Measurements from ENCODE around the gene RNF43. TPM values are rescaled to one million over a fixed set of nuclear protein-coding genes. Genes with fewer than 3 reads are reported as not detected.

Gene RNF43
- total RNA-seq: under 1 TPM; 0.38 to 0.91 TPM

DNA sequence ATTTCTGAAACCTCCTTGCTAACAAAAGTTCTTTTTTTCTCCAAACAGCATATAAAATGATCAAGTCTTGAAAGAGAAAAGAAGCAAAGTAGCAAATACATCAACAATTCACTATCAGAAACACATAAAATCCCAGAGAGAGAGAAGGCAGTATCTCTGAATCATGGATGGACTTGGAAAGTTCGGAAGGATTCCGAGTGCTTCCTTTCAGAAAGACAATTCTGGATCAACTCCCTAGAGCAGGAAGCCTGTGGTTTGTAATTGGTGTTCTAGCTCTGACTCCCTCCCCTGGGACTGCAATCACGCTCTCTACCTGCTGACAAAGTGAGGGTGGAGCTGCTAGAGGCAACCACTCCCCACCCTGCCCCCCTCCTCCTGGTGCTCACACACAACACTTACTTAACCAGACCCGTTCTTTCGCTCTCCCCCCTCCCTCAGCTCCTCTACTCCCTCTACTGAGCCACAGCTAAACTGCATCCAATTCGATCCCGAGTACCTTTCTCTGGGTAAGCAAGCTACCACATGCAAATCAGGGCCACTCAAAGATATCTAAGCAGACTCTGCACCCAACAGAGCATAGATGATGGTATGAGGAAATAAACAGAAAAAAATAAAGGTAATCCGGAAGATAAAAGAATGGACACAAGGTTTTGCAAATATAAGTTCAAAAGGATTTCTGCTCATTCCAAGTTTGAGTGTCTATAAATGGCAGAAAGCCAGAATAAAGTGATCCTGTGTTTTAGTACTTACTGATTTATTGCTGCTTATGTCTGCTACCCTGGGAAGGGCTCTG lies at the start of gene RNF43:
Gene RNF43, minus strand, starts transcription at position 235 of the 793 bp plus-strand sequence. CDS start 1,957 bp downstream, outside the sequence.
- Mint-ChIP-seq H3K4me3 (peak within 1 kb of the TSS; percentile 41), H3K27me3 (ENCODE audit: low read depth) (no peaks in the 10 kb centered on the region), H3K4me1 (ENCODE audit: low read depth) (peaks cover 18% of the 10 kb centered on the region), H3K9me3 (no peaks in the 10 kb centered on the region), H3K27ac (peak within 1 kb of the TSS; percentile 18), H3K36me3 (ENCODE audit: low read depth) (no peaks in the 10 kb centered on the region)
- intact Hi-C loops (cut with micrococcal nuclease): loop anchor here (1.0 to 5.0 kb wide), 6 partner anchors 65 to 169 kb away; partner anchors contain the start of genes HSF5 and SUPT4H1
- CTCF ChIA-PET: interaction anchor here (0.6 to 5.8 kb wide), 34 partner anchors 9 to 324 kb away, joined by 3 to 70 read pairs (median 5); partner anchors contain the start of genes HSF5 and SUPT4H1
- DNase-seq: peak; percentile 95

- Mint-ChIP-seq H3K27me3 (ENCODE audit: low read depth) (no peaks in the 10 kb centered on the region), H3K9me3 (no peaks in the 10 kb centered on the region), H3K27ac (no peak overlapping the region), H3K4me3 (no peak overlapping the region), H3K36me3 (ENCODE audit: low read depth) (peaks cover 2% of the 10 kb centered on the region), H3K4me1 (ENCODE audit: low read depth) (no peaks in the 10 kb centered on the region)
- intact Hi-C loops (cut with micrococcal nuclease): no loop called here
- no peak for DNase-seq
- CTCF ChIA-PET: interaction anchor here (1.4 kb wide), 1 partner anchor 38 kb away, joined by 3 read pairs; the partner anchor contains the start of gene RNF43
Observed at GRCh38 chr17:58455491-58455890, 38.2 kb upstream of the RNF43 start.

DNA sequence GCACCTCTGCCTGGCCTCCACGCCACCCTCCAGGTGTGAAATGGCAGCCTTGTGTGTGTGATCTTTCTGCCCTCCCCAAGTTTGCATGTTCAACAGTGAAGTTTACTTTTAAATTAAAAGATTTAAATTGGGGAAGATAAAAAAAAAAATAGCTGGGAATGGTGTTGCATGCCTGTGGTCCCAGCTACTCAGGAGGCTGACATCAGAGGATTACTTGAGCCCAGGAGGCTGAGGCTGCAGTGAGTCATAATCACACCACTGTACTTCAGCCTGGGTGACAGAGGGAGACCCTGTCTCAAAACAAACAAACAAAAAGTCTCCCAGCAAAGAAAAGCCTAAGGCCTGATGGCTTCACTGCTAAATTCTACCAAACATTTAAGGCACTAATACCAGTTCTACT lies 35.4 kb upstream of the RNF43 start:
- no peaks in the 10 kb centered on the region for H3K27me3 Mint-ChIP-seq (ENCODE audit: low read depth)
- H3K4me3 Mint-ChIP-seq: no peak overlapping the region
- DNase-seq: no peak
- intact Hi-C loops (cut with micrococcal nuclease): no loop called here
- no peaks in the 10 kb centered on the region for H3K9me3 Mint-ChIP-seq
- no peak overlapping the region for H3K27ac Mint-ChIP-seq
- H3K36me3 Mint-ChIP-seq (ENCODE audit: low read depth): peaks cover 4% of the 10 kb centered on the region
- no peaks in the 10 kb centered on the region for H3K4me1 Mint-ChIP-seq (ENCODE audit: low read depth)
- CTCF ChIA-PET: no interaction called here

DNA sequence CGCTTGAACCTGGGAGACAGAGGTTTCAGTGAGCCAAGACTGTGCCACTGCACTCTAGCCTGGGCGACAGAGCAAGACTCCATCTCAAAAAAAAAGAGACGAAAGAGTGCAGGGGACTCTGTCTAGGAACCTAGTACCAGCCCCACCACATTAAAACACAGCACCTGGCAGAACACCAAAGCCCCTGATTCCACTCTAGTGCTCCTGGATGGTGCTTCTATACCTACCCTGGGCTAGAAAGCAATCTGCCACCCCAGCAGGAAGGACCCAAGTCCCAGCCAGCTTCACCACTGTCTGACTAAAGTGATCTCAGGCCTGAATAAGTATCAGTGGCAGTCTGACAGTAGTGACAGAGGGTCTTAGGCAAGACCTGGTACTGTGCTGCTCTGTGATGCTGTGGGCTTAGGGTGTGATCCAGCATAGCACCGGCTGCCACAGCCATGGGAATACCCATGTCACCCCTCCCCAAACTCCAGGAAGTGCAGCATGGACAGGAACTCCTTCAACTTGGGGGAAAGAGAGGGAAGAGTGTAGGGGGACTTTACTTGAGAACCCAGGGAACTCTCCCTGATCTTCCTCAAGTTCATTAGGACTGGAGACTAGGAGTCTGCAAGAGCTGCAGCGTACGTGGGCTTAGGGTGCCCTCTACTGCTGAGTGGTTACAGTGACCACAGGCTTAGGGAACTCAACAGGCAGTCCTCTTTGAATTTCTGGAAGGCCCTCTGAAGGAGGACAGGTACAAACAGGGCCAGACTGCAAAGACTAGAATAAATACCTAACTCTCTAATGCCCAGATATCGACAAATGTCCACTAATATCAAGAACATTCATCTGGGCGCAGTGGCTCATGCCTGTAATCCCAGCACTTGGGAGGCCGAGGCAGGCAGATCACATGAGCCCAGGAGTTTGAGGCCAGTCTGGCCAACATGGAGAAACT lies 30.0 kb upstream of the RNF43 start:
- peak; percentile 86 for DNase-seq
- no peak overlapping the region for H3K4me3 Mint-ChIP-seq
- no peaks in the 10 kb centered on the region for H3K9me3 Mint-ChIP-seq
- peaks cover 3% of the 10 kb centered on the region for H3K36me3 Mint-ChIP-seq (ENCODE audit: low read depth)
- no peak overlapping the region for H3K27ac Mint-ChIP-seq
- H3K27me3 Mint-ChIP-seq (ENCODE audit: low read depth): no peaks in the 10 kb centered on the region
- intact Hi-C loops (cut with micrococcal nuclease): loop anchor here (1.0 to 5.0 kb wide), 5 partner anchors 130 to 245 kb away; no protein-coding TSS in a partner anchor
- CTCF ChIA-PET: interaction anchor here (1.0 to 3.5 kb wide), 8 partner anchors 8 to 198 kb away, joined by 3 to 36 read pairs (median 5); no protein-coding TSS in a partner anchor
- peaks cover 1% of the 10 kb centered on the region for H3K4me1 Mint-ChIP-seq (ENCODE audit: low read depth)

- intact Hi-C loops (cut with micrococcal nuclease): loop anchor here (5.0 kb wide), 1 partner anchor 244 kb away; no protein-coding TSS in a partner anchor
- no peak overlapping the region for H3K27ac Mint-ChIP-seq
- no peak for DNase-seq
- peaks cover 3% of the 10 kb centered on the region for H3K36me3 Mint-ChIP-seq (ENCODE audit: low read depth)
- H3K4me3 Mint-ChIP-seq: no peak overlapping the region
- no peaks in the 10 kb centered on the region for H3K9me3 Mint-ChIP-seq
- CTCF ChIA-PET: interaction anchor here (0.8 to 3.5 kb wide), 4 partner anchors 128 to 196 kb away, joined by 3 to 36 read pairs (median 11); no protein-coding TSS in a partner anchor
- no peaks in the 10 kb centered on the region for H3K27me3 Mint-ChIP-seq (ENCODE audit: low read depth)
- H3K4me1 Mint-ChIP-seq (ENCODE audit: low read depth): peaks cover 1% of the 10 kb centered on the region
Observed at GRCh38 chr17:58446086-58446485, 28.8 kb upstream of the RNF43 start.

DNA sequence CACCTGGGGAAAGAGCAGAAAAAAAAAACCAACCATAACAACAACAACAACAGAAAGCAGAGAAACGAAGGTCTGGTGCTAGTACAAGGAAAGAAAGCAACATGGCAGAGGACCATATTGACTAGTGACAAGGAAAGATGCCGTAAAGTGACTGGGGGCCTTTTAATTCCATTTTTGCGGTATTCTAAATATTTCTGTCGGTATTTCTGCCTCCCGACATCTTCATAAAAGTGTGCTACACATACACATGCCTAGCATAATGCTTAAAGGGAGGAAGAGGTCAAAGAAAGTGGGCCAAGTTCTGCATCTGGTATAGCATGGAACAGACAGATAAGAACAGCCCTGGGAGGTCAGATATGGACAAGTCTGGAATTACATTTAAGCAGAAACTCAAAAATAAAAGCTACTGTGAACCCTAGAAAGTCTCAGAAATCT lies 19.5 kb upstream of the RNF43 start:
- Mint-ChIP-seq H3K36me3 (ENCODE audit: low read depth) (no peaks in the 10 kb centered on the region), H3K27ac (no peak overlapping the region), H3K4me3 (no peak overlapping the region), H3K4me1 (ENCODE audit: low read depth) (no peaks in the 10 kb centered on the region), H3K9me3 (no peaks in the 10 kb centered on the region), H3K27me3 (ENCODE audit: low read depth) (no peaks in the 10 kb centered on the region)
- CTCF ChIA-PET: interaction anchor here (0.7 kb wide), 1 partner anchor 120 kb away, joined by 3 read pairs; no protein-coding TSS in a partner anchor
- intact Hi-C loops (cut with micrococcal nuclease): no loop called here
- DNase-seq: no peak

DNA sequence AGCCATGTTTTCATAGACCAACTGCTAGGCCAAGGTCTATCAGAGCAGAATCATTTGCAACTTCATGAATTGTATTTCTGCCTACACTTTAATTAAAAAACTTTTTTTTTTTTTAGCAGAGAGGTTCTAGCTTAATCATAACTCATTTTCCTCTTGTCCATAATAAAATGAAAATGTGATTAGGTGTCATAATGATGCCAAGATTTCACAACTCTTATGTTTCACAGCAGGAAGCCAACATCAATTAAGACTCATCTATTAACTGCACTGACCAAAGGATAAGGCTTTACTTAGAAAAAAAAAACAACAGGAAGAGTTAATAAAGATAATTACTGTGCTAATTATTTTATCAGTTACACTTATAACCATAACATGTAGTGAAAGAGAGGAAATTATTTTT lies 18.9 kb upstream of the RNF43 start:
- intact Hi-C loops (cut with micrococcal nuclease): no loop called here
- DNase-seq: no peak
- H3K27me3 Mint-ChIP-seq (ENCODE audit: low read depth): no peaks in the 10 kb centered on the region
- no peak overlapping the region for H3K4me3 Mint-ChIP-seq
- no peaks in the 10 kb centered on the region for H3K36me3 Mint-ChIP-seq (ENCODE audit: low read depth)
- CTCF ChIA-PET: interaction anchor here (1.9 kb wide), 1 partner anchor 19 kb away, joined by 5 read pairs; the partner anchor contains the start of gene RNF43
- H3K27ac Mint-ChIP-seq: no peak overlapping the region
- H3K4me1 Mint-ChIP-seq (ENCODE audit: low read depth): no peaks in the 10 kb centered on the region
- H3K9me3 Mint-ChIP-seq: no peaks in the 10 kb centered on the region

DNA sequence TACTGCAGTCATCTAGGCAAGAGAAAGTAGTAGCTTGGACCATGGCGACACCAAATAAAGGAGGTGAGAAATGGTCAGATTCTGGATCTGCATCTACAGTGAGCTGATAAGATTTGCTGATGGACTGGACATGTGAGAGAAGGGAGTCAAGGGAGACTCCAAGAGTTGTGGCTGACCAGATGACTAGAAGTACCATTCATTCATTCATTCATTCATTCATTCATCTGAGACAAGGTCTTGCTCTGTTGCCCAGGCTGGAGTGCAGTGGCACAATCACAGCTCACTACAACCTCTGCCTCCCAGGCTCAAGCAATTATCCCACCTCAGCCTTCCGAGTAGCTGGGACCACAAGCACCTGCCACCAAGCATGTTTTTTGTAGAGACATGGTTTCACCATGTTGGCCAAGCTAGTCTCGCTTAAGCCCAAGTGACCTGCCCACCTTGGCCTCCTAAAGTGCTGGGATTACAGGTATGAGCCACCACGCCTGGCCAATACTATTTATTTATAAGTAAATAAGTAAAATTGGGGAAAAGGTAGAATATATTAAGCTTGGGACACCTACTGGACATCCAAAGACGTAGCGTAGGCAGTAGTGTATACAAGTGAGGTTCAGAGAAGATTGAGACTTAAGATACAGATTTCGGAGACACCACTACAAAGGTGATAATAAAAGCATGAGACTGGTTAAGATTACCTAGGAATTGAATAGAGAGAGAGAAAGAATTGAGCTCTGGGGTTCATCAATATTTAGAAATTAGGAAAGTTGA lies 15.7 kb upstream of the RNF43 start:
- peaks cover 5% of the 10 kb centered on the region for H3K36me3 Mint-ChIP-seq (ENCODE audit: low read depth)
- no peaks in the 10 kb centered on the region for H3K4me1 Mint-ChIP-seq (ENCODE audit: low read depth)
- H3K27ac Mint-ChIP-seq: no peak overlapping the region
- H3K9me3 Mint-ChIP-seq: no peaks in the 10 kb centered on the region
- CTCF ChIA-PET: interaction anchor here (1.6 to 2.7 kb wide), 2 partner anchors 15 to 116 kb away, joined by 9 to 12 read pairs; partner anchors contain the start of gene RNF43
- no peaks in the 10 kb centered on the region for H3K27me3 Mint-ChIP-seq (ENCODE audit: low read depth)
- no peak for DNase-seq
- intact Hi-C loops (cut with micrococcal nuclease): no loop called here
- H3K4me3 Mint-ChIP-seq: no peak overlapping the region

- H3K4me1 Mint-ChIP-seq (ENCODE audit: low read depth): no peaks in the 10 kb centered on the region
- no peak overlapping the region for H3K27ac Mint-ChIP-seq
- H3K4me3 Mint-ChIP-seq: no peak overlapping the region
- DNase-seq: no peak
- no peaks in the 10 kb centered on the region for H3K27me3 Mint-ChIP-seq (ENCODE audit: low read depth)
- intact Hi-C loops (cut with micrococcal nuclease): no loop called here
- no peaks in the 10 kb centered on the region for H3K9me3 Mint-ChIP-seq
- peaks cover 5% of the 10 kb centered on the region for H3K36me3 Mint-ChIP-seq (ENCODE audit: low read depth)
- CTCF ChIA-PET: interaction anchor here (1.2 to 2.9 kb wide), 2 partner anchors 110 to 123 kb away, joined by 4 to 15 read pairs; no protein-coding TSS in a partner anchor
Observed at GRCh38 chr17:58427807-58428206, 10.5 kb upstream of the RNF43 start.

- intact Hi-C loops (cut with micrococcal nuclease): no loop called here
- DNase-seq: no peak
- Mint-ChIP-seq H3K27me3 (ENCODE audit: low read depth) (no peaks in the 10 kb centered on the region), H3K36me3 (ENCODE audit: low read depth) (no peaks in the 10 kb centered on the region), H3K27ac (no peak overlapping the region), H3K9me3 (no peaks in the 10 kb centered on the region), H3K4me1 (ENCODE audit: low read depth) (peaks cover 13% of the 10 kb centered on the region), H3K4me3 (no peak overlapping the region)
- CTCF ChIA-PET: interaction anchor here (1.9 to 2.7 kb wide), 2 partner anchors 105 to 172 kb away, joined by 7 to 9 read pairs; no protein-coding TSS in a partner anchor
Observed at GRCh38 chr17:58421711-58422110, 4.4 kb upstream of the RNF43 start.

DNA sequence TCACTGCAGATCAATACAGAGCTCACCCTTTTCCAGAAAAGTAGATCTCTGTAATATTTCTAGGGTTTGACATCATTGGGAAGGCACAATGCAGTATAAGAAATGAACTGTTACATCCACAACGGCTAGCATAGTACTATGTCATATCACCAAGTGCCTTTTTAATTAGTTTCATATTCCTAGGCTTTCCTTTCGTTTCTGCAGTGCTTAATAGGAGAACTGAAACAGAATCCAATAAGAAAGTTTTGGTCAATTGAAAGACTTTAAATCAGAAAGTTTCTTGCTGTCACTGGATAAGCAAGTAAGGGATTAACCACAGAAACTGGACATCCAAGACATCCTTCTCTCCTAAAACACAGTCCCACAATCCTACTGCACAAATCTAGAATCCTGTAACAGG lies 3.5 kb upstream of the RNF43 start:
- H3K27ac Mint-ChIP-seq: no peak overlapping the region
- DNase-seq: no peak
- CTCF ChIA-PET: interaction anchor here (1.9 to 2.7 kb wide), 3 partner anchors 104 to 171 kb away, joined by 7 to 9 read pairs (median 9); no protein-coding TSS in a partner anchor
- peaks cover 13% of the 10 kb centered on the region for H3K4me1 Mint-ChIP-seq (ENCODE audit: low read depth)
- no peaks in the 10 kb centered on the region for H3K27me3 Mint-ChIP-seq (ENCODE audit: low read depth)
- H3K36me3 Mint-ChIP-seq (ENCODE audit: low read depth): no peaks in the 10 kb centered on the region
- no peaks in the 10 kb centered on the region for H3K9me3 Mint-ChIP-seq
- H3K4me3 Mint-ChIP-seq: no peak overlapping the region
- intact Hi-C loops (cut with micrococcal nuclease): no loop called here
